Fibroblast of skin of right quadriceps (primary cell): ENCODE measurements around the gene PHGDH.
"Not testable (repeated sequence)": the region's sequence is repeated elsewhere in the genome, so short reads cannot be mapped to it uniquely, and the experiment has no call there.

Experiments used
- DNase-seq: peaks from one replicate; pipeline ENCODE4 v3.0.0-alpha.2; 2013

Gene PHGDH

GRCh38 chr1:119711804-119712341, at the start of gene PHGDH:
TSS of gene PHGDH (plus strand) at chr1:119711934. CDS start at chr1:119712023, 89 bp downstream.
- DNase-seq, result peak; percentile 93

DNA sequence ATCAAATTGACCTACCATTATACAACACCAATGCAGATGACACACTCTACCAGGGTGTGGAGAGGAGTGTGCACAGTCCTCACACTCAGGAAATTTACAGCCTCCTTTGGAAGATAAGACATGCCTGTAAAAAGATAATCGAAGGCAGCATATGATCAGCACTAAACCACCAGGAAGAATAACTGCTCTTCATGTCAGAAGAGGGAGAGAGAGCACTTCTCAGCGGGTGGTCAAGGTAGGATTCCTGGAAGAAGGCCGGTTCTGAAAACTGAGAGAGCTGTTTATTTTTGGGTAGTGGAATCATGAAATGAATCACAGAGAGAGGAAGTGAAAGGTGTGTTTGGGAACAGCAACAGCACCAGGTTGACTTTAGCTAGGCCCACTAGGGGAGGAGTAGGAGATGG, 49.7 kb upstream of the PHGDH start:
- no peak for DNase-seq

GRCh38 chr1:119664067-119664466, 47.7 kb upstream of the PHGDH start:
- DNase-seq, result no peak

- DNase-seq, result no peak
These were observed 44.6 kb upstream of the PHGDH start for GRCh38 chr1:119667173-119667572.

- no peak for DNase-seq
These were observed 40.8 kb upstream of the PHGDH start for GRCh38 chr1:119670898-119671297.

DNA sequence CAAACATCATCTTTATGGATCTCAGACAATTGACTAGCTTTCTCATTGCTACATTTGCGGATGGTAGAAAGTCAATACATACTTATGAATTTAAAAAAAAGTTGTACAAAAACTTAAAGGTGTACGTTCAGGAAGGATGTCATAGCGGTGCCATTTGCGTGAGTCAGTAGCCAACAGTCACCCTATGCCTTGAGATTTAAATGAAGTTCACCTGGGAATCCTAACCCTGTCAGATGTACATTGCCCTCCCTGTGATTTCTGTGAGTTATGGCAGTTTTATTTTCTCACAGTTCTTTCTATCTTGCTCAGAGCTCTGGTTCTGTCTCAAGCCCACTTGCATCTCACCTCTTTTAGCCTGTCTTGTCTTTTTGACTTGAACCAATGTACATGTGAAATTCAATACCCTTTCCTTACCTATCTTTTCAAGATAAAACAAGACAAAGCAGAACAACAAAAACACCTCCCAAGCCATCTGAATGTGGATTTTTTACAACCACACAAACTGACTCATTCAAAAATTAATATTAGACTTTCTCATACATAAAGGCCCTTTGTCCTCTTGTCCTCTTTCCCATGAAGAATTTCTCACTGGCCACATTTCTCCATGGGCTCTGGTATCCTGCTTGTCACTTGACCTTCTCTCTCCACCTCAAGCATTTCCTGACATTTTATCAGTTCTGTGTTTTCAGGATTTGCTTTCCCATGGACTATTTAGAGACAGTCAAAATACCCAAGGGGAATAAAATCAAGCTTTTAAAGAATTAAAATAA, 38.4 kb upstream of the PHGDH start:
- no peak for DNase-seq

GRCh38 chr1:119674111-119674526, 37.6 kb upstream of the PHGDH start:
- DNase-seq, result peak; percentile 72

- peak; percentile 92 for DNase-seq
These were observed 36.9 kb upstream of the PHGDH start for GRCh38 chr1:119674835-119675289.

DNA sequence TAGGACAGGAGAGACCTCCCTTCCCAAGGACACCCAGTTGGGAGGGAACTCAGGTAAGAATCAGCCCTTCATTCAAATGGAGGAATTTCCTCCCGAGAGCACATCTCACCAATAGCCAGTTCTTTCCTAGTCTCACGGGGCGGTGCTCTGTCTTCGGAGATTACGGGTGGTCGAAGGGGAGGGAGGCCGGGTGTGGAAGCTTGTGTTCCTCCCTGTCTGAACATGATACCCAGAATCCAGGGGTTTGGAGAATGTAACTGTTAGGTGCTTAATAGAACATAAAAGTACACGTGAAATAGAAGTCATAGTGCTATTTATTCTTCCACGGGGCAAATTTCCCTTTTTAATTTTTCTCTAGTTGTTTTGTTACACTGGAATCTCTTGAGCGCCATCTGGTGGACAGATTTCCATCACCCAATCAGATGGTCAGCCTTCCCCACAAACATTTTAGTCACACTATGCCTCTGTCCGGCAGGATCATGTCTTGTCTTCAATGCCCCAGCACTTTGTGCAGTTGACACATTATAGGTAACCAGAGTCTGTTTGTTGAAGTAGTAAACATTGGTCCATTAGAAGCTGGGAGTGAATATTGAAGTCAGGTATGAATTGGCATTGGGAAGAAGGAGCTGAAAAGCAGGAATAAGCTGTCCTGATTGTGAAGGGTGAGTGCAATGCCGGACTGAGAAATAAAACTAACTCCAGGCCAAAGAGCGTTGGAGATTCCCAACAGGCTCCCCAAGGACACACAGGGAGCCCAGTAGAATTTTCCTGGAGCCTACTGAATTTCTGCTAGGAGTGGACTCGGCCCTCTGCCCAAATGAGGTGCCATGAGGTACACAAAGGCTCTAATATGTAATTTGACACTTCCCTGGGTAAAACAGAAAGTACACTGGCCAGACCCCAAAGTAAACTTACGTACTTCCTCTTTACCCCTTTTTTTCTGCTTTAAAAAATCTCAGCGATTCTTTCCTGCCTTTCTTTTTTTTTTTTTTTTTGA, 36.1 kb upstream of the PHGDH start:
- peak; percentile 79 for DNase-seq

- DNase-seq, result no peak
These were observed 35.0 kb upstream of the PHGDH start for GRCh38 chr1:119676571-119677206.

- no peak for DNase-seq
These were observed 32.5 kb upstream of the PHGDH start for GRCh38 chr1:119679223-119679622.

GRCh38 chr1:119680193-119680592, 31.5 kb upstream of the PHGDH start:
- DNase-seq, result no peak

DNA sequence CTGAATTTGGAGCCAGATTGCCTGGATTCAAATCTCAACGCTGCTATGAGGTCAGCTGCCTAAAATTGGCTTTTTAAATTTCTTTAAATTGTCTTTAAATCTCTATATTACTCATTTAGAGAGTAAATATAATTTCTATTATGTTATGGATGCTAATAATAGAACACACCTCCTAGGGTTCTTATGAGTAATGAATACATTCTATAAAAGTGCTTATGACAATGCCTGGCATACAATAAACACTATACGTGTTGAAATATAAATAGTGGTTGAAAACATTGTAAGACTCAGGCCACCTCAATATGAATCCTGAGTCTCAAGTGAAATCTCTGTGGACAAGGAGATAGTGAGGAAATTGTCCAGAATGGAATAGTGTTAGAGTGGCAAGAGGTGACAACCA, 31.0 kb upstream of the PHGDH start:
- no peak for DNase-seq

DNA sequence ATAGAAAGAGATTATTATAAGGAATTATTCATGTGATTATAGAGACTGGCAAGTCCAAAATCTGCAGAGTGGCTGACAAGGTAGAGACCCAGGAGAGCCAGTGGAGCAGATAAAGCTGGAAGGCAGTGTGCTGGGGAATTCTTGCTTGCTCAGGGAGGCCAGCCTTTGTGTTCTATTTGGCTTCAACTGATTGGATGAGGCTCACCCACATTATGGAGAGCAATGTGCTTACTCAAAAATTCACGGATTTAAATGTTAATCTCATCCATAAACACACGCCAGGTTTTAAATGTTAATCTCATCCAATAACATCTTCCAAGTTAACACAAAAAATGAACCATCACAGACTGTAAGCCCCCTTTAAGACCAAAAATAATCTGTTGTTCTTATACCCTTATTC, 30.2 kb upstream of the PHGDH start:
- no peak for DNase-seq

DNA sequence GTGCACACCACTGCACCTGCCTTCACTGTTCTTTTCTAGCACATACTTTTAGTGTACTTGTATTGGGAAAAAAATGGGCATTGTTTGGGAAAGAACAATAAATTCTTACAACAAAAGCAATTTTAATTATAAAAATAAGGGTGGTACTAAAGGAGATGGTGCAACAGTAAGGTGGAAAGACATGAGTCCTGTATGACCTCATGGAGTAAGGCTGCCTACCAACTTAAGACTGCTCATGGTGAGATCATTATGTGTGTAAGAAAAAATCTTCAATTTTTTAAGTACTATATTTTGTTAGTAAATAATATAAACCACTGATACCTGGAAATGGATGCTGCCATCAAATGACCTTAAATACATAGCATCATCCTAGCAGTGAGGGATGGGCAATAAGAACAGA, 29.6 kb upstream of the PHGDH start:
- no peak for DNase-seq

- DNase-seq, result no peak
These were observed 27.8 kb upstream of the PHGDH start for GRCh38 chr1:119683893-119684292.

GRCh38 chr1:119686661-119687060, 25.1 kb upstream of the PHGDH start:
- DNase-seq, result no peak

DNA sequence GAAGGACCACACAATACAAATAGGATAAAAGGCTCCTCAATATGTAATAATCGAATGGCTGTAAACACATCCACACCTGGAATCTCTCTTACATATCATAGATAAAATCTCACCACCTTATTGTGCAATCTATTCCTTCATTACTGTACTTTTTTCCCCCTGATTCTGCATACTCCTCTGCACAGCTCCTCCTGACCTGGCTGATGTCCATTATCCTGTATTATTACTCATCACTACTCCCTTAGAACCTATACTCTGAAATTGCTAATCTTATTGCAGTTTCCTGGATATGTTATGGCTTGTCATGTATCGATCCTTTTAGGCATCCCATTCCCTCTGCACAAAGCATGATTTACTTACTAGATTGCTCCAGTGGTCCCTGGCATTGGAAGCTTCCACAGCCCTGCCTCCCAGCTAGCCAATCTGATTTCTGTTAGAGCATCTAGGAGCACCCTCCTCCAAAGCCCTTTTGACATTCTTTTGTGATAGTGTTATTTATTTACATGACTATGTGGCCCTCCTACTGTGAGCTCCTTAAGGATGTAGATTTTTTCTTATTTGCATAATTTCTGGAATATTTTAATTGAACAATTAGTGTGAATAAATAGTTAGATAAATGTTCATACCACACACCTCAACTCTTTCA, 24.2 kb upstream of the PHGDH start:
- DNase-seq, result no peak

DNA sequence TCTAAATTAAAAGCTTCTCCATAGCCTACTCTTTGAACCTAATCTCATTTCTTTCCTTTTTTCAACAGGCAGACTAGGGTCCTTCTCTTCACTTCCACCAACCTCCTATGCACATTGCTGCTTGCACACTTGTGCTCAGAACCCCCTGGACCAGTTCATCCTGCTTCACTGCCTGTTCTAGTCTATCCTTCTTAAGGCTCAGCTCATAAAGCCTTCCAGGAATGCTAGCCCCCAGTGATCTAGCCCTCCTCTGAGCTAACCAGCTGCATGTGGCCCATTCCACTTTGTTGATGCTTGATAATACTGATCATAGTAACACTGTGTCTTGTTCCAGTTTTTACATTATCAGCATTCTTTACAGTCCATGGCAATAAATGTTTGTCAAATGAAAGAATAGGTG, 22.9 kb upstream of the PHGDH start:
- no peak for DNase-seq

DNA sequence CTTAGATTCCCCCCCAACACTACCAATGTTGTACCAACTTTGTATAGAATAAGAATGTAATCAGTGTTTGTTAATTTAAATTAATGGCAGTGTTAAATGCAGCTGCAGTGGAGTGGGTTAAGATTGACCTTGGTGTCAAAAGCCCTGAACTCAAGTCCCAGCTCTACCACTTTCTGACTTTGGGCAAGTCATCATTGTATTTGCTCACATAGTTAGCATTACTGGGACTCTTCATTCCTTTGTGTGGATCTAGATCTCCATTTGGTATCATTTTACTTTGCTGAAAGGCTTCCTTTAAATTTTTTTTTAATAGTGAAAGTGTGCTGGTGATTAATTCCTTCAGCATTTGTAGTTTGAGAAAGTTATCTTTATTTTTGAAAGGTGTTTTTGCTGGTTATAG, 22.2 kb upstream of the PHGDH start:
- DNase-seq, result no peak

GRCh38 chr1:119696863-119697262, 14.9 kb upstream of the PHGDH start:
- DNase-seq, result not testable (repeated sequence)

DNA sequence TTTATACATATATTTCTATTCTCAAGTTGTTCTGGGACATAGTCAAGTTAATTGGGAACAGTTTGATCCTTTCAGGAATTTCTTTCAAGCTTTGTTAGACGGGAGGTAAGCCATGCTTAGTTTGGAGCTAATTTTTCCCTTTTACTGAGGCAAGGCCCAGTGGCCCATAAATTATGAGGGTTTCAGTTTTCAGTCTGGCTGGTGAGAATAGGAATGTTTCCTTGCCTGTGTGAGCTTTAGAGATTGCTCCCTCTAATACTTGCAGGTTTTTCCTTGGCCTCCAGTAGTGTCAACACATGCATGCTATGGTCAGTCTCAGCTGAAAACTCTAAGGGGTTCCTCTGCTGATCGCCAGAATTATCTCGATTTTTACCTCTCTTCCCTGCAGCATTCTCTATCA, 14.1 kb upstream of the PHGDH start:
- DNase-seq, result no peak
